Gastroesophageal sphincter (tissue), 4 donors: Measurements from ENCODE around the gene GALNT5. TPM values are rescaled to one million over a fixed set of nuclear protein-coding genes. Genes with fewer than 3 reads are reported as not detected.

Source experiments
- ATAC-seq: fragments of 150-250 bp; one replicate; pipeline ENCODE4 v1.9.1; 2016; ENCODE audit warnings: mild to moderate bottlenecking, moderate library complexity
- H3K27ac ChIP-seq, 4 donors: fragments of 200-600 bp; sonication (generic) in 3 of 4; 1 replicate in 3 of 4; 2 replicates in 1 of 4; pipeline ENCODE4 v1.5.1; 2016 to 2019
- H3K27me3 ChIP-seq: fragments of 200-600 bp; sonication (generic); one replicate; pipeline ENCODE4 v1.5.1; 2019
- H3K36me3 ChIP-seq, 2 donors: fragments of 200-600 bp; sonication (generic); one replicate each; pipeline ENCODE4 v1.5.1; 2019; ENCODE audit warnings: control low read depth in 1 of 2
- H3K4me1 ChIP-seq, 3 donors: fragments of 200-600 bp; sonication (generic); 1 replicate in 2 of 3; 2 replicates in 1 of 3; pipeline ENCODE4 v1.5.1; 2016 to 2019; ENCODE audit warnings: control low read depth in 2 of 3
- H3K4me3 ChIP-seq, 2 donors: fragments of 200-600 bp; sonication (generic); one replicate each; pipeline ENCODE4 v1.5.1; 2019; ENCODE audit warnings: mild to moderate bottlenecking in 1 of 2, moderate library complexity in 1 of 2
- H3K9me3 ChIP-seq, 3 donors: fragments of 200-600 bp; sonication (generic); one replicate each; pipeline ENCODE4 v1.5.1; 2017 to 2019; ENCODE audit warnings: control low read depth in 2 of 3
- EP300 ChIP-seq: sonication (generic); formaldehyde crosslinking; IDR thresholded peaks from one replicate; pipeline ENCODE4 v1.6.1; 2017; ENCODE audit warnings: antibody characterized with exemption, mild to moderate bottlenecking
- POLR2A ChIP-seq, 2 donors: fragments of 450-650 bp; IDR thresholded peaks; one replicate each; pipeline ENCODE4 v1.6.1; 2017; ENCODE audit warnings: antibody characterized with exemption in 2 of 2, mild to moderate bottlenecking in 2 of 2, moderate library complexity in 1 of 2
- POLR2AphosphoS5 ChIP-seq: sonication (generic); formaldehyde crosslinking; IDR thresholded peaks from one replicate; pipeline ENCODE4 v1.6.1; 2017; ENCODE audit warnings: antibody characterized with exemption
- WGBS, 2 donors: methylation state at CpG; one replicate each; pipeline ENCODE4 v1.1.5; 2018; ENCODE audit warnings: low coverage in 1 of 2; 5-methylcytosine and 5-hydroxymethylcytosine counted together
- total RNA-seq, 4 donors: library from RNA; depleted of rRNA; stranded (reverse); fragments of >200 nt; gene quantifications; one replicate each; pipeline ENCODE4 v1.1.0, GENCODE V29; 2016
- TF ChIP-seq, protein P1 (sequence below), 4 experiments: fragments of 200-600 bp in 2 of 4; fragments of 450-650 bp in 2 of 4; sonication (generic) in 1 of 4; IDR thresholded peaks; one replicate each; pipeline ENCODE4 v1.5.1; 2017 to 2019; ENCODE audit warnings: antibody characterized with exemption in 4 of 4, mild to moderate bottlenecking in 2 of 4, moderate library complexity in 2 of 4

The GALNT5 gene
- total RNA-seq, 4 donors from 2014 or later: under 0.01 to 0.89 (median 0.24) TPM

DNA sequence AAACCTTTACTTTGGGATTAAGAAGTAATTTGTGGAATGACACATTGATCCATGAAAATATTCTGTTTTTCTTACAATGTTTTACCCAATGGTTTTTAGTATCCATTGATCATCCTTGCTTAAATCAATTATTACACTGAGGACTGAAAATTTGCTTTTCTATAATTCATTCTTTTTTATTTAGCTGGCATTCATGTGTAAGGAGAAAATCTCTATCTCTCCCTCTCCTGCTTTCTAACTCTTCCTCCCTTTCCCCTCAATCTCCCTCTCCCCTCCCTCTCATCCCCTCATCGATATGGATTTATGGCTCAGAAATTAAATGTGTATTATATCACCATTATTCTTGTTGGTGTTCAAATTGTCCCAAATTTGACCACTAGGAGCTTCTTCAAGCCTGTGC is 29.7 kb downstream of the GALNT5 start:
- Histone ChIP-seq H3K4me1 (no peaks in the 10 kb centered on the region), H3K4me3 (no peak overlapping the region), H3K9me3 (no peaks in the 10 kb centered on the region), H3K36me3 (no peaks in the 10 kb centered on the region), H3K27ac (no peak overlapping the region), H3K27me3 (no peaks in the 10 kb centered on the region)
- ATAC-seq: no peak
- WGBS, 2 donors: 92 to 100% methylated on average over 1 of the region's 1 CpG
- TF ChIP-seq EP300 (no peak), POLR2AphosphoS5 (no peak), POLR2A (IDR thresholded peaks at IDR 0.05) (no peak)
- TF ChIP-seq, protein P1, sequence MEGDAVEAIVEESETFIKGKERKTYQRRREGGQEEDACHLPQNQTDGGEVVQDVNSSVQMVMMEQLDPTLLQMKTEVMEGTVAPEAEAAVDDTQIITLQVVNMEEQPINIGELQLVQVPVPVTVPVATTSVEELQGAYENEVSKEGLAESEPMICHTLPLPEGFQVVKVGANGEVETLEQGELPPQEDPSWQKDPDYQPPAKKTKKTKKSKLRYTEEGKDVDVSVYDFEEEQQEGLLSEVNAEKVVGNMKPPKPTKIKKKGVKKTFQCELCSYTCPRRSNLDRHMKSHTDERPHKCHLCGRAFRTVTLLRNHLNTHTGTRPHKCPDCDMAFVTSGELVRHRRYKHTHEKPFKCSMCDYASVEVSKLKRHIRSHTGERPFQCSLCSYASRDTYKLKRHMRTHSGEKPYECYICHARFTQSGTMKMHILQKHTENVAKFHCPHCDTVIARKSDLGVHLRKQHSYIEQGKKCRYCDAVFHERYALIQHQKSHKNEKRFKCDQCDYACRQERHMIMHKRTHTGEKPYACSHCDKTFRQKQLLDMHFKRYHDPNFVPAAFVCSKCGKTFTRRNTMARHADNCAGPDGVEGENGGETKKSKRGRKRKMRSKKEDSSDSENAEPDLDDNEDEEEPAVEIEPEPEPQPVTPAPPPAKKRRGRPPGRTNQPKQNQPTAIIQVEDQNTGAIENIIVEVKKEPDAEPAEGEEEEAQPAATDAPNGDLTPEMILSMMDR (IDR thresholded peaks at IDR 0.05): no peak

DNA sequence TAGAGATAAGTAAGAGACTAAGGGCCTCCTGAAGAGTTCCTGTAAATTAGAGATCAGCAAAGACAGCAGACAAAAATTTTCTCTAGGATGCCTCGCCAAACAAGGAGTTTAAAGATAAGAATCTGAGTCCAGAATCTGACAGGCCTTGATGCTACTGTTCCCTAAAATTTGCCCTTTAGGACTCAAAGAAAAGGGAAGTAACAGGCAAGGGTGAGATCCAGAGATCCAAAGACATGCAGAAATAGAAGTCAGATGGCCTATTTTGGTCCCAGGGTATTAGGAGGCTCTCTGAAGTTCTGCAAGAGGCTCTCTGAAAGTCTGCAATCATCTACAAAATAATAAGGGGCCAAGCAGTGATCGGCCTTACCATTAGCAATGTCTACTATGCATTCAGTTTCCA is 33.0 kb downstream of the GALNT5 start:
- Histone ChIP-seq H3K27me3 (no peaks in the 10 kb centered on the region), H3K9me3 (no peaks in the 10 kb centered on the region), H3K4me1 (no peaks in the 10 kb centered on the region), H3K4me3 (no peak overlapping the region), H3K36me3 (no peaks in the 10 kb centered on the region), H3K27ac (no peak overlapping the region)
- TF ChIP-seq POLR2A (IDR thresholded peaks at IDR 0.05) (no peak), POLR2AphosphoS5 (no peak), EP300 (no peak)
- TF ChIP-seq, protein P1 (IDR thresholded peaks at IDR 0.05): no peak
- 100% methylated on average over 1 to 2 of the region's 2 CpGs for WGBS, 2 donors
- no peak for ATAC-seq

DNA sequence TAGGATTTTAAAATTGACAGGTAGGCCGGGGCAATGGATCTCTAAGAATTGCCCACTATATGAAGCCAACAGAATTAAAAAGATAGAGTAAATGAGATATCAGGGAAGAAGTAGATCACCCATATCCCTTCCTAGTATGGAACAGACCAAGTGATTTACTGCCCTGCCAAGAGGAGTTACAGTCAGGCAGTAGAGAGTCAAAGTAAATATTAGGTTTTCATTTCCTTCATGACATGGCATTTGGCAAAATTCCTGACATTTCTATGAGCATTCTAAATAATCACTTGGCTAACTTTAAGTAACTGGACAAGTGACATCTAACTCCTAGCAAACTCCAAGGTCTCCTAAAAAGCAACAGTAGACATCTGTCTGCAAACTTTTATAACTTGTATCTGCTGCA is 33.5 kb downstream of the GALNT5 start:
- TF ChIP-seq, protein P1 (IDR thresholded peaks at IDR 0.05): no peak
- TF ChIP-seq EP300: no peak
- TF ChIP-seq POLR2A (IDR thresholded peaks at IDR 0.05): no peak
- no peak for TF ChIP-seq POLR2AphosphoS5
- H3K27ac ChIP-seq: no peak overlapping the region
- H3K36me3 ChIP-seq: no peaks in the 10 kb centered on the region
- no peak overlapping the region for H3K4me3 ChIP-seq
- H3K4me1 ChIP-seq: no peaks in the 10 kb centered on the region
- no peak for ATAC-seq
- H3K9me3 ChIP-seq: no peaks in the 10 kb centered on the region
- no peaks in the 10 kb centered on the region for H3K27me3 ChIP-seq
- 63 to 71% methylated on average over 1 of the region's 1 CpG for WGBS, 2 donors

GRCh38 chr2:157292853-157293252 is 35.3 kb downstream of the GALNT5 start:
- Histone ChIP-seq H3K4me1 (no peaks in the 10 kb centered on the region), H3K9me3 (no peaks in the 10 kb centered on the region), H3K36me3 (no peaks in the 10 kb centered on the region), H3K27me3 (no peaks in the 10 kb centered on the region), H3K27ac (no peak overlapping the region), H3K4me3 (no peak overlapping the region)
- ATAC-seq: no peak
- 100% methylated on average over 3 of the region's 5 CpGs; no CpG with 5 or more reads in 1 of the 2 donors for WGBS, 2 donors
- TF ChIP-seq POLR2AphosphoS5 (no peak), EP300 (no peak), POLR2A (IDR thresholded peaks at IDR 0.05) (no peak)
- TF ChIP-seq, protein P1 (IDR thresholded peaks at IDR 0.05): no peak

- Histone ChIP-seq H3K9me3 (no peaks in the 10 kb centered on the region), H3K4me3 (no peak overlapping the region), H3K27me3 (no peaks in the 10 kb centered on the region), H3K27ac (no peak overlapping the region), H3K4me1 (no peaks in the 10 kb centered on the region), H3K36me3 (no peaks in the 10 kb centered on the region)
- 27 to 38% methylated on average over 1 of the region's 1 CpG for WGBS, 2 donors
- ATAC-seq: no peak
- TF ChIP-seq EP300: no peak
- TF ChIP-seq POLR2A (IDR thresholded peaks at IDR 0.05): no peak
- no peak for TF ChIP-seq POLR2AphosphoS5
- TF ChIP-seq, protein P1 (IDR thresholded peaks at IDR 0.05): no peak
Measured at GRCh38 chr2:157296490-157296889, 39.0 kb downstream of the GALNT5 start.
